H1 (cell line): ENCODE measurements around the gene ACVR1. TPM values are rescaled to one million over a fixed set of nuclear protein-coding genes. Genes with fewer than 3 reads are reported as not detected.

Source experiments
- CEBPB ChIP-seq: IDR thresholded peaks from 2 replicates; pipeline ENCODE4 v1.6.1; 2012; ENCODE audit warnings: low read depth, low read length
- CHD1 ChIP-seq: IDR thresholded peaks from 2 replicates; pipeline ENCODE4 v1.6.1; 2012; ENCODE audit warnings: low read depth, low read length, improper control_type of control experiment
- GABPA ChIP-seq: IDR thresholded peaks from 2 replicates; pipeline ENCODE4 v1.6.1; 2011; ENCODE audit warnings: mild to moderate bottlenecking, low read length, moderate library complexity, borderline replicate concordance; ENCODE audit not compliant: insufficient read depth
- HDAC2 ChIP-seq, 2 experiments: fragments of 300-600 bp in 1 of 2; sonication (generic) in 1 of 2; IDR thresholded peaks; 2 replicates each; pipeline ENCODE4 v1.6.1; 2011 to 2012; ENCODE audit warnings: low read depth in 2 of 2, low read length in 2 of 2, mild to moderate bottlenecking in 2 of 2, moderate library complexity in 2 of 2, borderline replicate concordance in 1 of 2, inconsistent platforms in 1 of 2
- PHF8 ChIP-seq: fragments of 200-600 bp; sonication (generic); conservative IDR thresholded peaks from 2 replicates; pipeline ENCODE4 v1.7.1; 2012; ENCODE audit warnings: low read depth, mild to moderate bottlenecking, inconsistent platforms, low read length, moderate library complexity
- RXRA ChIP-seq: IDR thresholded peaks from 2 replicates; pipeline ENCODE4 v1.6.1; 2011; ENCODE audit warnings: low read depth, mild to moderate bottlenecking, low read length, moderate library complexity; ENCODE audit not compliant: insufficient read depth
- SIRT6 ChIP-seq: IDR thresholded peaks from one replicate; pipeline ENCODE4 v1.7.1; 2012; ENCODE audit warnings: low read length, inconsistent platforms
- TAF7 ChIP-seq: optimal IDR thresholded peaks from 2 replicates; pipeline ENCODE3; 2011; ENCODE audit warnings: low read depth, mild to moderate bottlenecking, inconsistent platforms, low read length, moderate library complexity, borderline replicate concordance
- polyA plus RNA-seq, 7 experiments: library from polyadenylated mRNA; depleted of rRNA in 3 of 7; stranded (reverse) in 5 of 7; unstranded in 2 of 7; fragments of >200 nt in 5 of 7; fragments of 200-250 nt in 2 of 7; gene quantifications; 1 replicate in 5 of 7; 2 replicates in 1 of 7; 4 replicates in 1 of 7; pipeline versions ENCODE4 v1.2.1 to v1.2.3, GENCODE V29; 2011 to 2013; ENCODE audit warnings: missing spikeins in 2 of 7, mixed read lengths in 2 of 7
- total RNA-seq: library from RNA; stranded (reverse); fragmentation: NEBNext Ultra II Directional; extraction: Animal tissue kit (Norgen Biotek cat#: 25700); gene quantifications from 2 replicates; pipeline ENCODE4 v1.2.1, GENCODE V29; 2021

ACVR1 gene
- total and polyA plus RNA-seq, 2 of the 8 experiments (the other 6 are each of a cell fraction or from before 2014, with no cell fraction given) = 8.5 to 17.7 TPM

GRCh38 chr2:157877761-157878400, 1.8 kb upstream of the ACVR1 start (continued):
- no peak for TF ChIP-seq PHF8
- TF ChIP-seq GABPA = no peak
- TF ChIP-seq HDAC2 (IDR thresholded peaks at IDR 0.05; ENCODE audit: borderline replicate concordance in 1 of 2, low read depth in 2 of 2, low read length in 2 of 2) = no peak
- no peak for TF ChIP-seq CEBPB
- TF ChIP-seq CHD1 = no peak
- TF ChIP-seq TAF7 = no peak
- no peak for TF ChIP-seq RXRA
- TF ChIP-seq SIRT6 = no peak
